ENCODE results near the gene TFAM. TPM values are rescaled to one million over a fixed set of nuclear protein-coding genes. Genes with fewer than 3 reads are reported as not detected.

Gene TFAM
- total RNA-seq, 1 donor from 2014 or later: 106 TPM

DNA sequence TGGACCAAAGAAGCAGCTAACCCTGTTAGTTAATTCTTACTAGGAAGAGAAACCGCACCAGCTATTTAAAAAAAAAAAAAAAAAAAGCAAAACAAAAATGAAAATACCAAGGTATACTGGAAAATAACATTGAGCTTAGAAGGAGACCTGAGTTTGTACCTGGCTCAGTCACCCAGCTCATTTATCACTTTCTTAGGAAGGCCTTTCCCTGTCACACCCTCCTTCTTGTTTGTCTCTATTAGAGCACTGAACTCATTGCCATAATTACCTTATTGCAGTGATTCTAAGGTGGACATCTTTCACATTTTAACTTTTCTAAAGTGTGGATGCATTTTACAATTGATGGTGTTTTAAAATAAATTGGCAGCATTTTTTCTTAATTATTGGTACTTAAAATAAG, 26.3 kb upstream of the TFAM start:
- Mint-ChIP-seq H3K27me3 (ENCODE audit: insufficient read depth) (no peaks in the 10 kb centered on the region), H3K36me3 (ENCODE audit: low read depth) (peaks cover 12% of the 10 kb centered on the region)
- intact Hi-C loops (cut with micrococcal nuclease): no loop called here

DNA sequence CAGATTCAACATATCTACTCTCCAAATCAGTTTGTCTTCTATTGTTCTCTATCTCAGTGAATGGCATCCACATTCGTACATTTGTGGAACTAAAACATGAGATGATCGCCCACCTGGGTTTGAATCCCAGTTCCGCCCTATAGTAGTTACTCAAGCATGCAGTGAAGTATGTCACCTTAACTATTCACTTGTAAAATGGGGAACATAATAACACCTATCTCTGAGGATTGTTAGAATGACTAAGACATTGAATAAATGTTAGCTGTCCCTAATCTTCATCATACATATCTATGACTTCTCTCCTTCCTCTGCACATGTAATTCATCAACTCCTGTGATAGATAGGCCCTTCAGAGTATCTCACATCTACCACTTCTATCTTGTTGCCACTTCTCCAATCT, 25.7 kb upstream of the TFAM start:
- intact Hi-C loops (cut with micrococcal nuclease): no loop called here
- Mint-ChIP-seq H3K27ac (no peak overlapping the region), H3K27me3 (ENCODE audit: insufficient read depth) (no peaks in the 10 kb centered on the region), H3K4me1 (ENCODE audit: low read depth) (peaks cover 15% of the 10 kb centered on the region), H3K36me3 (ENCODE audit: low read depth) (peaks cover 15% of the 10 kb centered on the region), H3K9me3 (no peaks in the 10 kb centered on the region), H3K4me3 (no peak overlapping the region)
- no peak for DNase-seq (ENCODE audit: low spot score)

More for the DNA sequence above, 26.3 kb upstream of the TFAM start:
- Mint-ChIP-seq H3K4me1 (ENCODE audit: low read depth) (peaks cover 15% of the 10 kb centered on the region), H3K27ac (no peak overlapping the region), H3K4me3 (no peak overlapping the region), H3K9me3 (no peaks in the 10 kb centered on the region)
- no peak for DNase-seq (ENCODE audit: low spot score)

- Mint-ChIP-seq H3K27ac (no peak overlapping the region), H3K36me3 (ENCODE audit: low read depth) (peaks cover 15% of the 10 kb centered on the region), H3K4me1 (ENCODE audit: low read depth) (peaks cover 15% of the 10 kb centered on the region), H3K4me3 (no peak overlapping the region), H3K27me3 (ENCODE audit: insufficient read depth) (no peaks in the 10 kb centered on the region), H3K9me3 (no peaks in the 10 kb centered on the region)
- intact Hi-C loops (cut with micrococcal nuclease): no loop called here
- DNase-seq (ENCODE audit: low spot score): no peak
Measured at GRCh38 chr10:58360412-58361004, 24.7 kb upstream of the TFAM start.

DNA sequence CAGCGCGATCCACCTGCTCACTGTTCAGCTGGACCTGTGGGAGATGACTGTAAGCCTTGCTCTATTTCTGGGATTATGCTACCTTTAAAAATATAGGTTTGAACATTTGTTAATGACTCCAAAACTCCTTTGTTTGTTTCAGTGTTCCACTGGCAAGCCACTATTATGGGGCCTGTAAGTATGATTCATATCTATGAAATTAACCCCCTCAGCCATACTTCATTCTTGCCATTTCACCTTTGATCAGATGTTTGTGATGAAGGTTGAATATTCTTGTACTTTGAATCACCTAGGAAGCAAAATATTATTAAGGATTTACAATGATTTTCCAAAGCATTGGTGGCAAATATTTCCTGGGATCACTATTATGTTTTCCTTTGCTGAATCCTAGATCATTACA, 23.9 kb upstream of the TFAM start:
- H3K36me3 Mint-ChIP-seq (ENCODE audit: low read depth): peaks cover 15% of the 10 kb centered on the region
- no peak for DNase-seq (ENCODE audit: low spot score)

GRCh38 chr10:58362027-58362789, 23.0 kb upstream of the TFAM start:
- intact Hi-C loops (cut with micrococcal nuclease): no loop called here
- no peaks in the 10 kb centered on the region for H3K27me3 Mint-ChIP-seq (ENCODE audit: insufficient read depth)
- H3K9me3 Mint-ChIP-seq: no peaks in the 10 kb centered on the region
- H3K4me3 Mint-ChIP-seq: no peak overlapping the region
- H3K4me1 Mint-ChIP-seq (ENCODE audit: low read depth): peaks cover 15% of the 10 kb centered on the region
- DNase-seq (ENCODE audit: low spot score): no peak
- H3K27ac Mint-ChIP-seq: no peak overlapping the region
- H3K36me3 Mint-ChIP-seq (ENCODE audit: low read depth): peaks cover 15% of the 10 kb centered on the region

More for the DNA sequence above, 23.9 kb upstream of the TFAM start:
- Mint-ChIP-seq H3K4me3 (no peak overlapping the region), H3K27me3 (ENCODE audit: insufficient read depth) (no peaks in the 10 kb centered on the region), H3K4me1 (ENCODE audit: low read depth) (peaks cover 15% of the 10 kb centered on the region), H3K9me3 (no peaks in the 10 kb centered on the region), H3K27ac (no peak overlapping the region)
- intact Hi-C loops (cut with micrococcal nuclease): no loop called here

GRCh38 chr10:58367069-58367468, 18.1 kb upstream of the TFAM start:
- Mint-ChIP-seq H3K27ac (no peak overlapping the region), H3K4me1 (ENCODE audit: low read depth) (no peaks in the 10 kb centered on the region), H3K9me3 (no peaks in the 10 kb centered on the region), H3K36me3 (ENCODE audit: low read depth) (peaks cover 7% of the 10 kb centered on the region), H3K4me3 (no peak overlapping the region), H3K27me3 (ENCODE audit: insufficient read depth) (no peaks in the 10 kb centered on the region)
- intact Hi-C loops (cut with micrococcal nuclease): no loop called here
- DNase-seq (ENCODE audit: low spot score): no peak

DNA sequence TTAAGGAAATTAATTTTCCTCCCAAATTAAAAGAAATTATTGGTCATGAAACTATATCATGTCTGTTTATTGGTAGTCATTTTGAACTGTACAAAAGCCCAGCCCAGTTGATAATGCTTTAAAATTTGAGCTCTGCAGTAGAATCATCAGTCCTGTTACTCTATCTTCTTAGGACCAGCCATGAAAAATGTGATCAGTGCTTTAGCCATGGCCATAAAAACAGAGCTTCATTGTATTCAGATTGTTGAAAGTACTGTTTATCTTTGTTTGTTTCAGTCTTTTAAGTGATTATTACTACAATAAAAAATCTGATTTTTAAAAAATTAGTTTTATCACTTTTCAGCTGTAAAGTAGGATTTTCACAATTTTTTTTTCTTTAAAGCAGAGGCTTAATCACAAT, 13.7 kb upstream of the TFAM start:
- Mint-ChIP-seq H3K36me3 (ENCODE audit: low read depth) (no peaks in the 10 kb centered on the region), H3K9me3 (no peaks in the 10 kb centered on the region), H3K4me1 (ENCODE audit: low read depth) (no peaks in the 10 kb centered on the region), H3K27ac (no peak overlapping the region), H3K27me3 (ENCODE audit: insufficient read depth) (no peaks in the 10 kb centered on the region), H3K4me3 (no peak overlapping the region)
- no peak for DNase-seq (ENCODE audit: low spot score)
- intact Hi-C loops (cut with micrococcal nuclease): no loop called here

GRCh38 chr10:58372607-58373441, 12.4 kb upstream of the TFAM start:
- H3K9me3 Mint-ChIP-seq: no peaks in the 10 kb centered on the region
- H3K4me3 Mint-ChIP-seq: no peak overlapping the region
- H3K4me1 Mint-ChIP-seq (ENCODE audit: low read depth): no peaks in the 10 kb centered on the region
- no peak for DNase-seq (ENCODE audit: low spot score)
- H3K27me3 Mint-ChIP-seq (ENCODE audit: insufficient read depth): no peaks in the 10 kb centered on the region
- H3K36me3 Mint-ChIP-seq (ENCODE audit: low read depth): no peaks in the 10 kb centered on the region
- intact Hi-C loops (cut with micrococcal nuclease): no loop called here
- H3K27ac Mint-ChIP-seq: no peak overlapping the region

DNA sequence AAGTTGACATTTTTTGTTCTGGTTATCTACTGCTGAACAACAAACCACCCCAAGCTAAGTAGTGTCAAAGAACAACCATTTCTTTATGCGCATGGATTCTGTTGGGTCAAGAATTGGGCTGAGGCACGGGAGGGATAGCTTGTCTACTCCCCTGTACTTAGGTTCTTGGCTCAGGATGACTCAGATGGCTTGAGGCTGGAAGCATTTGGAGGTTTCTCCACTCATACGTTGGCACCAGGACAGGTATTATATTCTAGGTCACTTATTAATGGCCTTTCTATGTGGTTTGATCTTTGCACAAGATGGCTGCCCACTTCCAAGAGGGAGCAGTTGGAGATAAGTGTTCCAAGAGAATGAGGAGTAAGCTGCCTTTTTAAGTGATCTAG, 11.8 kb upstream of the TFAM start:
- intact Hi-C loops (cut with micrococcal nuclease): no loop called here
- no peak for DNase-seq (ENCODE audit: low spot score)
- no peaks in the 10 kb centered on the region for H3K9me3 Mint-ChIP-seq
- H3K4me3 Mint-ChIP-seq: no peak overlapping the region
- no peaks in the 10 kb centered on the region for H3K36me3 Mint-ChIP-seq (ENCODE audit: low read depth)
- no peak overlapping the region for H3K27ac Mint-ChIP-seq
- H3K27me3 Mint-ChIP-seq (ENCODE audit: insufficient read depth): no peaks in the 10 kb centered on the region
- H3K4me1 Mint-ChIP-seq (ENCODE audit: low read depth): no peaks in the 10 kb centered on the region

- H3K36me3 Mint-ChIP-seq (ENCODE audit: low read depth): peaks cover 13% of the 10 kb centered on the region
Measured at GRCh38 chr10:58382489-58382995, 2.7 kb upstream of the TFAM start.

DNA sequence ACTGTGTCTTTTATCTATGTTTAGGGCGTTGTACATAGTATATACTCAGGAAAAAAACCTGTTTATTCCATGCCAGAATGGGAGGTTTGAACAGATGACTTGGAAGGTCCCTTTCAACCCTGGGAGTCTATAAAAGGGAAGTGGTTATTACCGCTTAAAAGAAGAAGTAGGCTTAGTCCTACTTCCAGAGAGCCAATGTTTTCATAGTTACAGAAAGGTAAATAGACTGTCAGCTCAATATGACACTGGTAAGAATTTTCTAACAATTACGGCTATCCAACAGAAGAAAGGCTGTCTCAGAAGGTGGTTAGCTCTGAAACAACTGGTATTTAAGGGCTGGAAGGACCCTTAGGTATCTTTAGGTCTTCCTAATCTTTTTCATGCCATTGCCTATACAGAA, 1.1 kb upstream of the TFAM start:
- intact Hi-C loops (cut with micrococcal nuclease): loop anchor here (2.0 kb wide), 2 partner anchors 15 to 1497 kb away; no protein-coding TSS in a partner anchor
- H3K9me3 Mint-ChIP-seq: no peaks in the 10 kb centered on the region
- H3K4me1 Mint-ChIP-seq (ENCODE audit: low read depth): peaks cover 41% of the 10 kb centered on the region
- H3K27ac Mint-ChIP-seq: peak overlapping the region; percentile 98
- DNase-seq (ENCODE audit: low spot score): no peak
- peaks cover 15% of the 10 kb centered on the region for H3K36me3 Mint-ChIP-seq (ENCODE audit: low read depth)
- peak overlapping the region; percentile 99 for H3K4me3 Mint-ChIP-seq
- H3K27me3 Mint-ChIP-seq (ENCODE audit: insufficient read depth): peaks cover 2% of the 10 kb centered on the region

More at GRCh38 chr10:58382489-58382995, 2.7 kb upstream of the TFAM start:
- Mint-ChIP-seq H3K9me3 (no peaks in the 10 kb centered on the region), H3K27ac (no peak overlapping the region), H3K4me3 (no peak overlapping the region), H3K4me1 (ENCODE audit: low read depth) (peaks cover 35% of the 10 kb centered on the region), H3K27me3 (ENCODE audit: insufficient read depth) (peaks cover 2% of the 10 kb centered on the region)
- intact Hi-C loops (cut with micrococcal nuclease): no loop called here
- no peak for DNase-seq (ENCODE audit: low spot score)

DNA sequence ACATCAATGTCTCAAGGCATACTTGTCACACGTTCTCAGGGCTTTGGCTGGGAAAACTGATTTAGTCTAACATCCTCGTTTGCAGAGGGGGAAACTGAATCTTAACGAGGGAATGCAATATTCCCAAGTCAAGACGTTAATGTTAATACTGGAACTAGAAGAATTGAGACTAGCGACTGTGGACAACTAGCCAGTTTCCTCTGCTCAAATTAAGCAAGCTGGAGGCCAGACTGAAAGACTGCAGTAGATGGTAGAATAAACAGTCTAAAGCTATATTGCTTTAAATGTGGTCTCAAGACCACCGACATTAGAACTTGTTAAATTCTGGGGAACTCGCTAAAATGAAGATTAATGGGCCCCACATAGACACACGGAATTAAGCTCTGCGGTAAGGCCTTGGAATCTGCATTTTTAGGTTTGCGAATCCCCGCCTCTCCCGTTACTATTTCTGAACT, 639 bp upstream of the TFAM start:
- no peak for DNase-seq (ENCODE audit: low spot score)
- peaks cover 45% of the 10 kb centered on the region for H3K4me1 Mint-ChIP-seq (ENCODE audit: low read depth)
- H3K9me3 Mint-ChIP-seq: no peaks in the 10 kb centered on the region
- H3K36me3 Mint-ChIP-seq (ENCODE audit: low read depth): peaks cover 17% of the 10 kb centered on the region
- H3K27me3 Mint-ChIP-seq (ENCODE audit: insufficient read depth): peaks cover 2% of the 10 kb centered on the region
- intact Hi-C loops (cut with micrococcal nuclease): loop anchor here (2.0 kb wide), 2 partner anchors 16 to 1496 kb away; no protein-coding TSS in a partner anchor
- H3K4me3 Mint-ChIP-seq: peak overlapping the region; percentile 99
- H3K27ac Mint-ChIP-seq: peak overlapping the region; percentile 98
